Measurements from ENCODE around the gene TIGIT. TPM values are rescaled to one million over a fixed set of nuclear protein-coding genes. Genes with fewer than 3 reads are reported as not detected.

TIGIT gene
- total RNA-seq, 1 donor from 2014 or later = 0.32 TPM

DNA sequence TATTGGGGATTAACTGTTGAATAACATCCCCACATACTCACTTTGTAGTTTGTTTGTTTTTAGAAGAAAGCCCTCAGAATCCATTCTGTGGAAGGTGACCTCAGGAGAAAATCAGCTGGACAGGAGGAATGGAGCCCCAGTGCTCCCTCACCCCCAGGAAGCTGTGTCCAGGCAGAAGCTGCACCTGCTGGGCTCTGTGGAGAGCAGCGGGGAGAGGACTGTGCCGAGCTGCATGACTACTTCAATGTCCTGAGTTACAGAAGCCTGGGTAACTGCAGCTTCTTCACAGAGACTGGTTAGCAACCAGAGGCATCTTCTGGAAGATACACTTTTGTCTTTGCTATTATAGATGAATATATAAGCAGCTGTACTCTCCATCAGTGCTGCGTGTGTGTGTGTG lies 14.0 kb downstream of the TIGIT start:
- DNase-seq (ENCODE audit: low spot score) = no peak
- intact Hi-C loops (cut with DNase I) = no loop called here

DNA sequence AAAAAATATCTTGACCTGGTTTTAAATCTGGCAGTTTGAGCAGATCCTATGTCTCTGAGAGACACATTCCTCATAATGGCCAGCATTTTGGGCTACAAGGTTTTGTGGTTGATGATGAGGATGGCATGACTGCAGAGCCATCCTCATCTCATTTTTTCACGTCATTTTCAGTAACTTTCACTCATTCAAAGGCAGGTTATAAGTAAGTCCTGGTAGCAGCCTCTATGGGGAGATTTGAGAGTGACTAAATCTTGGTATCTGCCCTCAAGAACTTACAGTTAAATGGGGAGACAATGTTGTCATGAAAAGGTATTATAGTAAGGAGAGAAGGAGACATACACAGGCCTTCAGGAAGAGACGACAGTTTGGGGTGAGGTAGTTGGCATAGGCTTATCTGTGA lies 14.5 kb downstream of the TIGIT start:
- no peak for DNase-seq (ENCODE audit: low spot score)
- intact Hi-C loops (cut with DNase I) = no loop called here

DNA sequence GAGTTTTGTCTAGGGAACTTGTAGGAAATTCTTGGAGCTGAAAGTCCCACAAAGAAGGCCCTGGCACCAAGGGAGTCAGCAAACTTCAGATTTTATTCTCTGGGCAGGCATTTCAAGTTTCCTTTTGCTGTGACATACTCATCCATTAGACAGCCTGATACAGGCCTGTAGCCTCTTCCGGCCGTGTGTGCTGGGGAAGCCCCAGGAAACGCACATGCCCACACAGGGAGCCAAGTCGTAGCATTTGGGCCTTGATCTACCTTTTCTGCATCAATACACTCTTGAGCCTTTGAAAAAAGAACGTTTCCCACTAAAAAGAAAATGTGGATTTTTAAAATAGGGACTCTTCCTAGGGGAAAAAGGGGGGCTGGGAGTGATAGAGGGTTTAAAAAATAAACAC lies 15.0 kb downstream of the TIGIT start:
- intact Hi-C loops (cut with DNase I) = no loop called here
- no peak for DNase-seq (ENCODE audit: low spot score)

DNA sequence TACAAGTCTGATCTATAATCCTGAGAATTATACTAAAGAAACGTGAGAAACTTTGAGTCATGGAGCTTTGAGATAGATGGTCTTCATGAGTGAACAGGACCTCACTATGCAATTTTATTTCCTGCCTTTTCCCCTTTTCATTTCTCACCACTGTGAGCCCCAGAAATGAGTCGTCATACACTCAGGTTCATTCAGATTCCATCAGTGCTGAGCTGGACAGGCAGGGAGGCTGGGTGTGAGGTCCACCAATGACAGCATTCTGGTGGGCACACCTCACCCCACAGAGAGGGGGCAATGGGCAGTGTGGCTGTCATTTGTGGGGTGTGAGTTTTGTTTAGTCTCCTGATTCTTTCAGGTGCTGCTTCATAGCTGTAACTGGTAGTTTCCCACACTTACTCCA lies 16.9 kb downstream of the TIGIT start:
- intact Hi-C loops (cut with DNase I) = no loop called here
- DNase-seq (ENCODE audit: low spot score) = no peak

DNA sequence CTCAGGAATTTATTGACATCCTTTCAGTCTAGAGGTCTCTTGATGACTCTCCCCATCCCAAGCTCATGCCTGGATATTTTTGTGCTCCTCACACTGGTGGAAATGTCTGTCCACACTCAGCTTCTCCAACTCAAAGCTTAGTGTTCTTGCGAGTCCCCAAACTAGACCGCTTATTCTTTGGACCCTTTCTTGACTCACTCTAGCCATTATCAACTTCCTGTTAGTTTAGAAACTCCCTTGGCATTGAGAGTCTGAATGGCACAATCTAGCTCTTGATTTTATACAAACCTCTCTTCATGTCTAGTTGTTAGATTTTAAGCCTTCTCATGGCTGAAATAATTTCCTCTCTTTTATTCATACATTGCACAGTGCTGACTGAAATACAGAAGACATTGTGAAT lies 19.6 kb downstream of the TIGIT start:
- DNase-seq (ENCODE audit: low spot score) = no peak
- intact Hi-C loops (cut with DNase I) = no loop called here

DNA sequence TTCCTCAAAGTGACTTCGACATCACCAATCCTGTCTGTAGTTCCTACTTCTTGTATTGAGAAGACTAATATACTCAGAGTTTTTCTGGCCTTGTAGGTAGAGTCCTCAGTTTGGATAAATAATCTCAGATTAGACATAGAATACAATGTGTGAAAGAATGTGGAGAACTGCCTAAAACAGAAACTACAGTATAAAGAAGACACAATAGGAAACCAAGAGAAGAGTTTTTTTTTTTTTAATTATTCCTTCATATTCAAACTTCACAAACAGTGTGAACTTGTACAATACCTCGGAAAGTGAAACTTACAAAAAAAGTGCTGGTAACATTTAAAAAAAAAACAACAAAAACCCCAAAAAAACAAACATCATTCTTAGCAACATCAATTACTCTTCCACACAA lies 20.5 kb downstream of the TIGIT start:
- no peak for DNase-seq (ENCODE audit: low spot score)
- intact Hi-C loops (cut with DNase I) = no loop called here

DNA sequence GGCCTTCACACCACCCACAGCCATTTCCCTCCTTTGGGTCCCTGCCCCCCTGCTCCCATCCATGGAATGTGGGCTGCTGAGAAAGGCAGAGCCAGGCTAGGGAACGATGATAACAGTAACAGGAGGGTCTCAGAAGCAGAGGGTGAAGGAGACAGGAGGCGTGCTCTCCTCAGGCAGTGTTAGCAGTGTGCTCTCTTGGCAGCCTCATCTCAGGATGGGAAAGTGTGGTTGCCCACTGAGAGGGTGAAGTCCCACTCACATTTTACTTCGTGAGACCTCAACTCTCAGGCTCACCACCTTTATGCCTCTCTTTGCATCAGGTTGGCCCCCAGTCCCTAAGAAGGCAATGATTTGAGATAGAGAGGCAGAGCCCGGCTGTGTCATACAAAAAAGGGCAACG lies 24.5 kb downstream of the TIGIT start:
- intact Hi-C loops (cut with DNase I) = no loop called here
- DNase-seq (ENCODE audit: low spot score) = no peak

DNA sequence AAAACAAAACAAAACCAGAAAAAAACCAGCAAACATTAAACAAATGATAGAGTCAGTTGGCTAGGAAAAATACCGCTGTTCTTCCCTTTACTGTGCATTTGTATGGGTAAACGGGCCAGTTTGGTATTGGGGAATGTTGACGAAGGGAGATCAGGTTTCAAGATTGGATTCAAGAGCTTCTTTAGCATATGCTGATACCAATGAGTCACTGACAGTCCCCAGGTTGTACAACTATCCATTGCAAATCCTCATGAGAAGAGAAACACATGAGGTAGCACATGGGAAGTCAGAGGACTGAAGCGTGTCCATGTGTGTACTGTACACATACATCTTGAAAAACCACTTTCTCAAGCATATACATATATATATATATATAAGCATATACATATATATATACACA lies 25.6 kb downstream of the TIGIT start:
- DNase-seq (ENCODE audit: low spot score) = no peak
- intact Hi-C loops (cut with DNase I) = no loop called here

DNA sequence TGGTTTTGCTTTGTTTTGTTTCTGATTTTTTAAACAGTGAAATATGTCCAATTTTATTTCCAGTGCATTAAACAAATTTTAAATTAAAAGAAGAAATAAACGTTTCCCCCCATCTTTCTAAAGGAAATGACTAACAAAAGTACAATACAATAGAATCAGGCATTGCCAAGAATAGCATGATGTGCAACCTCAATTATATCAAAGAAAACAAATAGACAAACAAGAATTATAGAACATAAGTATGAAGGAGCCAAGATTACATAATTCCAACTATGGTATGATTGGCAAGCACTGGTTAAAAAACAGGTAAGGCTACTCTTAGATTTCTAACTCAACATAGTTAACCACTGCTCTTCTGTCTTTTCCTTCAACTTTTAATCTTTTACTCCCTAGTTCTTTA lies 26.4 kb downstream of the TIGIT start:
- DNase-seq (ENCODE audit: low spot score) = no peak
- intact Hi-C loops (cut with DNase I) = no loop called here

DNA sequence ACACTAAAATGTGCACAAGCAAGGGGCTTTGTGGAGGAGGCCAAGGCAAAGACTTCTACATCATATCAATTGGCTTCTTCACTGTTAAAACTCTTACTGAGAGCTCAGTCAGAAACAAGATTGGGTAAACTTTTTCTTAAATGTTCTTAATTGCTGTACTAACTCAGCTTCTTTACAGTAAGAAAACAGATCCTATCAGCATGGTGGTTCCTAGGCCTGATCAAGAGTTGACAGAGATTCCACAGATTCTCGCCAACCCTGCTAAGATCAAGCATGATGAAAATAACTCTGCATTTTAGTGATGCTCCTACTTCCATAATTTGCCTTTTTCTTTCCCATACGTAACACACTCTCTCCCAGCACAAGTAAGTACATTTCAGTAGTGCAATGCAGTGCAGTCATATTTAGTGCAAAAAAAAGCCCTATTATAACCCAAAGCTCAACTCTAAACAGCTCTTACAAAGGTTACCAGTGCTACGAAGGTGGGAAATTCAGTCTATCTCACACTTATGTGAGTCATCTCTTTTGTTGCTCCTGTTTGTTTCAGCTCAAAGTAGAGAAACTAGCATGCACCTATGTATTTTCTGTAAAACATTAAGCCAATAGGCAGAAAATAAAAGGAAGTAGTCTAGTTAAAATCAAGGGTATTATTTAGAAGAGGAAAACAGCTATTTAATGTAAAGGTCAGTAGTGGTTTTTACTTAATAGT lies 29.9 kb downstream of the TIGIT start:
- no peak for DNase-seq (ENCODE audit: low spot score)
- intact Hi-C loops (cut with DNase I) = no loop called here

DNA sequence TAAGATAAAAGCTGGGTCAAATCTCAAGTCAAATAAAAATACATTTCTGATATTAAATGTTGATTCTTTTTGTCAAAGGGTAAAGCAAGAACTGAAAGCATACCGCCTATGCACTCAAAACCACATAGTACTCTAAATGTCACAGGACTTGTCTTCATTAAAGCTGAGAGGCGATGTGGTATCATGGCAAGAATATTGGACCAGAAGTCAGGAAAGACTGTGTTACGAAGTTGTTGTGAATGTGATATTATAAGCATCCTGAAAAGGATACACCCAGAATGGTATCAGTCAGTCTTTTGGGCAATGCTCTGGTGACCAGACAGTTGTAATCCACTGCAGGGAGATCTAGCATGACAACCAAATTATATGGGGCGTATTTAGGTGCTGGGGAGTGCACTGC lies 33.8 kb downstream of the TIGIT start:
- intact Hi-C loops (cut with DNase I) = no loop called here
- no peak for DNase-seq (ENCODE audit: low spot score)

DNA sequence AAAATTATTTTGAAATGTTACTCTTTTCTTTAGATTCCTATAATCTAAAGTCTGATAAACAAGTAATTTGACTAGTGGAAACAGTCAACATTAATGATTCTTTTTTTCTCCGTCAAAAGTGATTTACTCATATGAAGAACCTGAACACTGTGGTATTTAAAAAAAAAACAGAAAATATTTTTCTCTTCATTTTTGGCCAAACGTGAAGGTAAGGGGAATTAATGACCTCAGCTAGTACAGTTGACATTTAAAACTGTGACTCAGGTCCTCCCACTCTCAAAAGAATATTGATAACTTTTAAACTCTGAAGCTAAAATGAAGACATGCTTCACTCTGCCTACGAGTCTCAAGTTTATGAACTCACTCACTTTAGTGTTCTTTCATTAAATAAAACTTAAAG lies 34.5 kb downstream of the TIGIT start:
- intact Hi-C loops (cut with DNase I) = no loop called here
- no peak for DNase-seq (ENCODE audit: low spot score)

DNA sequence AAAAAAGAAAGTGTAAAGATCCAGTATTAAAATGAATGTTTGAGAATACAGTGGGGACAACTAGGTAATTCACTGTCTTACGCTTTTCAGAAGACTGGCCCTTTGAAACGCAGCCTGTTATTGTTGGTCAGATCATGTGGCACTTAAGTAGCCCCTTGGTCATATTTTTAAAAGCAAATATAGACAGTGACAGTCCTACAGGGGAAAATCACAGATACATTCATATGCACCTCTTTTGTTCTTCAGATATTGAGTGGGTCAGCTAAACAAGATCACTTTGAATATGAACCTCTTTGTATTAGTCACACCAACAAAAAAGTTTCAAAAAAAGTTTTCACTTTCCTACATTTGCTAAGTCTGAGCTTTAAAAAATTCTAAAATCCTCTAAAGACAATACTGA lies 36.0 kb downstream of the TIGIT start:
- no peak for DNase-seq (ENCODE audit: low spot score)
- intact Hi-C loops (cut with DNase I) = no loop called here

DNA sequence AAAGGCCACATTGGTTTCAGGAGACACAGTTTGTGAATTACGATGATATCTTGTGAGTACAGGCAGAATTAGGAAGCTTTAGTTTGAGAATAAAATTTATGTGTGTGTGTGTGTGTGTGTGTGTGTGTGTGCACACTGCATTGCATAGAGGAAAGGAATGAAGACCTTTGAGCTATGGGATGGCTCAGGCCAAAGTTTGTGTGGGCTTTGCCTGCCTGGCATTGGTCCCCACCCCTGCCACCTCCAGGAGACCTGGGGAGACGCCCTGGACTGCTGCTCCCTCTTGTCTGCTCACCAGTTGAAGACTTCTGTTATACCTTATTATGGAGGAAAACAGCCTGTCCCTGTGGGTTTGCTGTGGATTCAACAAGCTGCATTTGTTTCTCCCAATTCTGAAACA lies 37.2 kb downstream of the TIGIT start:
- intact Hi-C loops (cut with DNase I) = no loop called here
- DNase-seq (ENCODE audit: low spot score) = no peak

DNA sequence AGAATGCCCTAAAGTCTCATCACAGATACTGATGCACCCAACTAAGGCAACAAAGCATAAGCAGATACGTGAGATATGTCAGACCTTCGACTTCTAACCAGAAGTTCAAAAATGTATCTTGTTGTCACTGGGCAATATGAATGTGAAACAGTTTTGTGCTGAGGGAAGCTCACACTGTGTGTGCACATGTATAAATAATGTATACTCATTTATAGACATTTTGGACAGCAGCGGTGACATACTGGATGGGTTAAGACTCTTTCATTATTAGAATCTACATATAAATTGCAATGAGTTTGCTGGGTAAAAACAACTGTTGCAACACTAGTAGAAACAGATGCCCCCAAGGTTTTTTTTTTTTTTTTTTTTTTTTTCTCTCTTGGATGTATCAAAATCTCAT lies 37.9 kb downstream of the TIGIT start:
- no peak for DNase-seq (ENCODE audit: low spot score)
- intact Hi-C loops (cut with DNase I) = no loop called here

DNA sequence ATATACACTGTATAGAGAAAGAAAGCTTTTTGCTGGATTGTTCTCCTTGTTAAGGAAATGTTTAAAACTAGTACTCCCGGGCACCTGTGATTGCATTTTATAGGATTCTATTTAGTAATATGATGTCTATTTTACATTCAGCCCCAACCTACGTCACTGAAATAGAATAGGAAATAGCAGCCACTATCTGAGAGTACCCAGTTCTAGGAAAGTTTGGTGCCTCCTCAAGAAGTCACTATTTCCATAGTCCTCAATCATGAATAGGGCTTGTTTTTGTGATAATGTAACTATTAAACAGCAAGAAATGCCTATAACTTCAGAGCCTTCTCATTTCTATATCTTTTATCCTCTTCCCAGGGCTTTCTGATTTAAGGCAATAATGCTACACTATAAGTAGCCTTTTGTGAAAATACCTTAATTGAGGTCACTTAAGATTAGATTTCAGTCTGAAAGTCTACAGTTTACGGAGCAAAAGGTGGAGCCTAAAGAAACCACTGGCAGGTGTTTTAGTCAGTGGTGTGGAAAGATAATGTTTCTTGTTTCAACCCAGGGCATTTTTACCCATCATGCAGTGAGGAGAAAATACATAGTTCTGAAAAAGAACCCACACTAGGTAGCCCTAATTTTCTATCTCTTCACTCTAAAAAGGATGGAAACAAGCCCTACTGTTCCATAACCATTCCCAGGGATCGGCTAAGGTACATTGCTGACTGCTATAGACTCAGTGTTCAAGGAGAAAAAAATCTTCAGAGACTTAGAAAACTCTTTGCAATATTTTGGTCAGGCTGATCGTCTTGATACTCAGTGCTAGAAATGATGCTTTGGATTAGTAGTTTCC lies 38.7 kb downstream of the TIGIT start:
- DNase-seq (ENCODE audit: low spot score) = no peak
- intact Hi-C loops (cut with DNase I) = no loop called here

DNA sequence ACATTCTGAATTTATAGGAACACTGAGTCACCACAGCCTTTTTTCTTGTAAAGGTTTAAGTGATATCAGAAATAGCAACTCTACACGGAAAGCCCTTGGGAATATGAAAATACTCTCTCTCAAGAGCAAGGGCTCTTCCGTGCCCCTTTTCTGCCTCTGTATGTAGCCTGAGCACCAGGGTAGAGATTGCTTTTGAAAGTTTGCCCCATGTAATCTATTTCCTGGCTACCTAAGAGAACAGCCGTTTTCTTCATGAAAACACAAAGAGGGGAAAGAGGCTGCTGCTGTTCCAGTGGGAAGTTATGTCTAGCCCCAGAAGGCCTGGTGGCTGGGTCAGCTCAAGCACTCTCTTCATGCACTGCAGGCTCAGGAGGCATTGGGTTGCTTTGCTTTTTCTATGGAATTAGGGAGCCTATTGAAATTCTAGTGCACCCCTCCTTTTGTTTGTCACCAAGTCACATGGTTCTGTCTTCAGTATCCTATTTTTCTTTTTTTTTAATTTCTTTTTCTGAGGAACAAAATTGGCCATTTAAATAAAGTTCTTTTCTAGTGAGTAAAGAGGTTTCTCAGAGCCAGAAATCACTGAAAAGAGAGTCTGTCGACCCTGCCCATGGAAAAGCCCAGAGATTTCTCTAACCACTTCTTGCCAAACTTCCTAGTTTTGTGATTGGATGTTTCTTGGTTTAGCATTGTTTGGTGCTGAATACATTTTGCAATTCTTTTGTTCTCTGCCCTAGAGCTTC lies 39.5 kb downstream of the TIGIT start:
- no peak for DNase-seq (ENCODE audit: low spot score)
- intact Hi-C loops (cut with DNase I) = no loop called here

DNA sequence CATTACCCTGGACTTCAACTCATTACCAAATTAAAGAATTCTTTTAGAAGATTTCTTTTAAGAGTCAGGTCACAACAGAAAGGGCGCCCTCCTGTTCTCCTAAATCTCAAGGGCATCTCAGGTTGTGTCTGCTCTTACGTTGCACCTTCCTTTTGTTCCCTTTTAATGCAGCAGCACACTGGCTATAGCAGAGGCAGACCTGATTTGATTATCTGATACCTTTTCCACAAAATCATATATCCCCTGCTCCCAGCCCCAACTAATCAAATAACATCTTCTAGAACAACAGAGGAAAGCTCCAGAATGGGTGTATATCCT lies 40.1 kb downstream of the TIGIT start:
- intact Hi-C loops (cut with DNase I) = no loop called here

DNA sequence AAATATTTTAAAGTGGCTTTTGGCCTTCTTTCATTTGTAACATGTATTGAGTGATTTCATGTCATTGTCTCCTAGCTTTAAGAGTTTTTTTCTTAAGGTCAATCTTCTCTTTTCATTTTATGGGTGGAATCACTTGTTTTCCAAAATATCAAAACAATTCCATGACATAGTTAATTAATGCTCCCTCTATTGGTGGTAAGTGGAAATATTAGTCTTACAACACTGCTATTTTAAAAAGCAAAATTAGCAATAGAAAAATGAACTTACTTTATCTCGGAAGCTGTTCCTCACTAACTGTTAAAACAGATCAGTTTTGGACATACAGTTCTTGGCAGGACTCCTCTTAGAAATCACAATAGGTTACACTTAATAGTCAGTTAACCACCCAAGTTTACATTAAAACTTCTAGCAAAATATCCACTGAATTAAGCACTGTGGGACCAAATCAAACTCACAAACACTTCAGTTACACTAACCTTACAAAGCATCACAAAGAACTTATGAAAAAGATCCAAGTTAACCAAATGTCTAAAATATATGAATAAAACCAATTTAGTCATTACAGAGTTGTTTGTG lies 42.4 kb downstream of the TIGIT start:
- intact Hi-C loops (cut with DNase I) = no loop called here
- no peak for DNase-seq (ENCODE audit: low spot score)

More for the DNA sequence above, 40.1 kb downstream of the TIGIT start:
- no peak for DNase-seq (ENCODE audit: low spot score)

DNA sequence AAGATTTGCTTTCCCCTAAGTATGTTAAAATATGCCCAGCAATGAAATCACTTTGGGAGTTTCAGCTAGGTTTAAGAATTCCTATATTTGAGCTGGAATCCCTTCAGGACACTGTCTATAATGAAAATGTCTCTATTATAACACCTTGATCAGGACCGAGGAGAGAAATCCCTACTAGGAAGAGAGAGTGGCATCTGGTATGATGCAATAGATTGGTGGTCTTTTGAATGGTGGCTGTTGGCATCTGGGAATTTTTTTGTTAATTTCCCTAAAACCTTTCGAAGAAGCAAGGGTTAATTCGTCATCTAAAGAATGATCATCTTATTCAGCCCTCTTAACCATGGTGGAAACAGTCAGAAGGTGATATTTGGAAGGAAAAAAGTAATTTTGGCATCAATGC lies 43.0 kb downstream of the TIGIT start:
- intact Hi-C loops (cut with DNase I) = no loop called here
- no peak for DNase-seq (ENCODE audit: low spot score)
